Keratinocyte (primary cell): ENCODE measurements around the gene SPRED2. TPM values are rescaled to one million over a fixed set of nuclear protein-coding genes. Genes with fewer than 3 reads are reported as not detected.

Experiments used
- DNase-seq: peaks from one replicate; pipeline ENCODE4 v3.0.0-alpha.2; 2011; ENCODE audit warnings: low read depth, missing footprints, low spot score
- FAIRE-seq: peaks from 2 replicates; lab custom pipeline; 2011; peaks lifted over from hg19 to GRCh38; lab: Jason Lieb, UNC
- H2AFZ ChIP-seq: 2 replicates; pipeline ENCODE4 v1.6.0; 2012; ENCODE audit warnings: low read length, control low read depth, inconsistent platforms; ENCODE audit not compliant: control insufficient read depth
- H3K27ac ChIP-seq: 2 replicates; pipeline ENCODE4 v1.5.1; 2011; ENCODE audit warnings: low read length; ENCODE audit not compliant: control insufficient read depth, insufficient read depth
- H3K27me3 ChIP-seq: 3 replicates; pipeline ENCODE4 v1.6.0; 2011; ENCODE audit warnings: low read length; ENCODE audit not compliant: control insufficient read depth, insufficient read depth; ENCODE audit errors: extremely low read depth
- H3K36me3 ChIP-seq, 2 experiments: 2 replicates in 1 of 2; 3 replicates in 1 of 2; pipeline ENCODE4 v1.5.1; 2011; ENCODE audit warnings: low read length in 2 of 2, mild to moderate bottlenecking in 1 of 2; ENCODE audit not compliant: control insufficient read depth in 2 of 2, insufficient read depth in 2 of 2; ENCODE audit errors: extremely low read depth in 1 of 2
- H3K4me1 ChIP-seq: 3 replicates; pipeline ENCODE4 v1.5.1; 2011; ENCODE audit warnings: low read length; ENCODE audit not compliant: control insufficient read depth, insufficient read depth; ENCODE audit errors: extremely low read depth
- H3K4me2 ChIP-seq: 3 replicates; pipeline ENCODE4 v1.6.0; 2011; ENCODE audit warnings: low read depth, low read length; ENCODE audit not compliant: control insufficient read depth, insufficient read depth; ENCODE audit errors: extremely low read depth
- H3K4me3 ChIP-seq, 3 experiments: fragments of 200-600 bp in 1 of 3; sonication (generic) in 1 of 3; 2 replicates in 2 of 3; 3 replicates in 1 of 3; pipeline ENCODE4 v1.5.1; 2011 to 2016; ENCODE audit warnings: low read length in 3 of 3, mild to moderate bottlenecking in 3 of 3, control low read depth in 2 of 3, inconsistent platforms in 1 of 3, low read depth in 1 of 3, mixed read lengths in 1 of 3, mixed run types in 1 of 3, moderate library complexity in 1 of 3; ENCODE audit not compliant: control insufficient read depth in 2 of 3, insufficient read depth in 2 of 3; ENCODE audit errors: extremely low read depth in 1 of 3
- H3K79me2 ChIP-seq: 2 replicates; pipeline ENCODE4 v1.6.0; 2012; ENCODE audit warnings: low read length; ENCODE audit not compliant: control insufficient read depth, insufficient read depth
- H3K9ac ChIP-seq: 3 replicates; pipeline ENCODE4 v1.6.0; 2011; ENCODE audit warnings: low read length; ENCODE audit not compliant: control insufficient read depth, insufficient read depth; ENCODE audit errors: extremely low read depth
- H3K9me1 ChIP-seq: 3 replicates; pipeline ENCODE4 v1.6.0; 2011; ENCODE audit warnings: low read length; ENCODE audit not compliant: control insufficient read depth, insufficient read depth; ENCODE audit errors: extremely low read depth
- H3K9me3 ChIP-seq: 2 replicates; pipeline ENCODE4 v1.5.1; 2012; ENCODE audit warnings: low read depth, low read length; ENCODE audit not compliant: control insufficient read depth
- H4K20me1 ChIP-seq: 3 replicates; pipeline ENCODE4 v1.6.0; 2011; ENCODE audit warnings: low read length; ENCODE audit not compliant: control insufficient read depth, insufficient read depth; ENCODE audit errors: extremely low read depth
- CTCF ChIP-seq, 3 experiments: IDR thresholded peaks in 1 of 3; conservative IDR thresholded peaks in 1 of 3; optimal IDR thresholded peaks in 1 of 3; 2 replicates in 2 of 3; 3 replicates in 1 of 3; pipeline versions ENCODE3 to v1.5.1; 2011; ENCODE audit warnings: low read length in 3 of 3, mild to moderate bottlenecking in 3 of 3, moderate library complexity in 2 of 3, control low read depth in 1 of 3, inconsistent platforms in 1 of 3; ENCODE audit not compliant: insufficient read depth in 2 of 3; ENCODE audit errors: extremely low read depth in 1 of 3
- EZH2 ChIP-seq: IDR thresholded peaks from one replicate; pipeline ENCODE4 v1.6.1; 2012; ENCODE audit warnings: inconsistent platforms, mild to moderate bottlenecking, low read length, moderate library complexity
- dilution Hi-C: fragments of 300-500 bp; cut with MboI; formaldehyde crosslinking; loops from one replicate; pipeline ENCODE4 v1.7.0; 2020; ENCODE audit warnings: low sequenced_read_pairs; ENCODE audit not compliant: extremely low pct_ligation_motif_present
- polyA plus RNA-seq, 5 experiments: library from polyadenylated mRNA; depleted of rRNA in 3 of 5; stranded (reverse) in 3 of 5; stranded (forward) in 1 of 5; unstranded in 1 of 5; fragments of >200 nt; gene quantifications; 1 replicate in 1 of 5; 2 replicates in 3 of 5; 3 replicates in 1 of 5; pipeline versions ENCODE4 v1.2.1 to v1.2.3, GENCODE V29; 2011 to 2012; ENCODE audit warnings: missing spikeins in 2 of 5, low read depth in 1 of 5, low replicate concordance in 1 of 5

SPRED2 gene
- polyA plus RNA-seq, 1 donor (not counting 4 experiments of a cell fraction or from before 2014, with no cell fraction given), result 26.8 TPM

GRCh38 chr2:65389476-65389875 lies 42.9 kb downstream of the SPRED2 start:
- H3K27me3 ChIP-seq, result no peaks in the 10 kb centered on the region
- peak overlapping the region; percentile 97 for H3K27ac ChIP-seq
- TF ChIP-seq CTCF (optimal IDR thresholded peaks at IDR 0.05 in 1 of 3, IDR thresholded peaks at IDR 0.05 in 1 of 3, conservative IDR thresholded peaks at IDR 0.05 in 1 of 3; ENCODE audit: extremely low read depth in 1 of 3, insufficient read depth in 2 of 3, low read length in 3 of 3) (no peak), EZH2 (no peak)
- no peak overlapping the region for H2AFZ ChIP-seq
- no peak for DNase-seq
- dilution Hi-C loops, result no loop called here
- H3K36me3 ChIP-seq, result no peaks in the 10 kb centered on the region
- peaks cover 70% of the 10 kb centered on the region for H3K79me2 ChIP-seq
- no peaks in the 10 kb centered on the region for H4K20me1 ChIP-seq
- peaks cover 5% of the 10 kb centered on the region for H3K9me1 ChIP-seq
- FAIRE-seq, result no peak
- peaks cover 71% of the 10 kb centered on the region for H3K4me1 ChIP-seq
- peak overlapping the region in 2 of 3 experiments; percentile 15 to 44 for H3K4me3 ChIP-seq
- no peaks in the 10 kb centered on the region for H3K9me3 ChIP-seq
- H3K9ac ChIP-seq, result peak overlapping the region; percentile 75
- peak overlapping the region; percentile 59 for H3K4me2 ChIP-seq

GRCh38 chr2:65388596-65389390 lies 43.6 kb downstream of the SPRED2 start:
- peak overlapping the region; percentile 75 for H3K9ac ChIP-seq

More at GRCh38 chr2:65388596-65389390, 43.6 kb downstream of the SPRED2 start:
- Histone ChIP-seq H3K4me2 (peak overlapping the region; percentile 59), H3K9me1 (peaks cover 5% of the 10 kb centered on the region), H4K20me1 (no peaks in the 10 kb centered on the region), H3K4me1 (peaks cover 78% of the 10 kb centered on the region), H3K27ac (peak overlapping the region; percentile 97), H3K79me2 (peaks cover 66% of the 10 kb centered on the region), H2AFZ (no peak overlapping the region), H3K9me3 (no peaks in the 10 kb centered on the region), H3K27me3 (no peaks in the 10 kb centered on the region), H3K4me3 (peak overlapping the region in 2 of 3 experiments; percentile 15 to 44), H3K36me3 (no peaks in the 10 kb centered on the region)
- no peak for TF ChIP-seq CTCF (optimal IDR thresholded peaks at IDR 0.05 in 1 of 3, IDR thresholded peaks at IDR 0.05 in 1 of 3, conservative IDR thresholded peaks at IDR 0.05 in 1 of 3; ENCODE audit: extremely low read depth in 1 of 3, insufficient read depth in 2 of 3, low read length in 3 of 3)
- no peak for TF ChIP-seq EZH2
- dilution Hi-C loops, result no loop called here
- FAIRE-seq (peak; percentile 63), DNase-seq (no peak)
